H1 (cell line): ENCODE measurements around the gene THPO. TPM values are rescaled to one million over a fixed set of nuclear protein-coding genes. Genes with fewer than 3 reads are reported as not detected.

Experiments
- CTCF ChIA-PET: fragments of 300-600 bp; sonication (Branson Sonifier 250); formaldehyde crosslinking; loops from one replicate; lab custom pipeline; 2021; ENCODE audit not compliant: partially characterized antibody; lab: Charles Lee
- POLR2A ChIA-PET: fragments of 300-600 bp; sonication (Branson Sonifier 250); formaldehyde crosslinking; loops from one replicate; lab custom pipeline; 2021; ENCODE audit warnings: inconsistent platforms; ENCODE audit not compliant: partially characterized antibody; lab: Charles Lee
- DNase-seq, 2 experiments: peaks; one replicate each; pipeline versions ENCODE4 v3.0.0 to v3.0.0-alpha.2; 2010 to 2022; ENCODE audit warnings: low spot score in 2 of 2, low read depth in 1 of 2, mixed read lengths in 1 of 2
- FAIRE-seq: peaks from 2 replicates; lab custom pipeline; 2011; peaks lifted over from hg19 to GRCh38; lab: Jason Lieb, UNC
- H2AFZ ChIP-seq: 2 replicates; pipeline ENCODE4 v1.8.1; 2012; ENCODE audit warnings: low read length, inconsistent platforms
- H2AK5ac ChIP-seq: 2 replicates; pipeline ENCODE4 v1.6.1; 2013; ENCODE audit warnings: low read depth, low read length
- H2BK120ac ChIP-seq: replicated peaks from 2 replicates; pipeline ENCODE3; 2013; ENCODE audit warnings: low read depth, low read length, inconsistent platforms
- H2BK12ac ChIP-seq: 2 replicates; pipeline ENCODE4 v1.6.1; 2013; ENCODE audit warnings: low read depth, low read length
- H2BK15ac ChIP-seq: 2 replicates; pipeline ENCODE4 v1.6.1; 2013; ENCODE audit warnings: low read length
- H2BK20ac ChIP-seq: 2 replicates; pipeline ENCODE4 v1.6.1; 2013; ENCODE audit warnings: low read length
- H2BK5ac ChIP-seq: 2 replicates; pipeline ENCODE4 v1.6.1; 2013; ENCODE audit warnings: low read depth, low read length
- H3K14ac ChIP-seq: 2 replicates; pipeline ENCODE4 v1.6.1; 2013; ENCODE audit warnings: inconsistent platforms; ENCODE audit not compliant: insufficient read length
- H3K18ac ChIP-seq: 2 replicates; pipeline ENCODE4 v1.6.1; 2013; ENCODE audit warnings: low read length; ENCODE audit errors: extremely low read depth
- H3K23ac ChIP-seq: 2 replicates; pipeline ENCODE4 v1.6.1; 2013; ENCODE audit warnings: inconsistent platforms; ENCODE audit not compliant: insufficient read length
- H3K23me2 ChIP-seq: 2 replicates; pipeline ENCODE4 v1.6.1; 2013; ENCODE audit warnings: low read depth, low read length
- H3K27ac ChIP-seq: 2 replicates; pipeline ENCODE4 v1.6.1; 2011; ENCODE audit warnings: low read depth, low read length, inconsistent platforms
- H3K27me3 ChIP-seq, 4 experiments: replicated peaks in 1 of 4; 1 replicate in 1 of 4; 2 replicates in 3 of 4; pipeline versions ENCODE4 v1.6.1 to v1.8.1; 2011 to 2013; ENCODE audit warnings: low read length in 3 of 4, mild to moderate bottlenecking in 3 of 4, inconsistent platforms in 2 of 4, mixed read lengths in 2 of 4, moderate library complexity in 1 of 4; ENCODE audit not compliant: control insufficient read depth in 3 of 4, insufficient read depth in 3 of 4; ENCODE audit errors: extremely low read depth in 1 of 4
- H3K36me3 ChIP-seq, 4 experiments: 2 replicates each; pipeline versions ENCODE4 v1.6.1 to v1.8.1; 2011 to 2013; ENCODE audit warnings: mild to moderate bottlenecking in 4 of 4, low read length in 3 of 4, moderate library complexity in 2 of 4, control low read depth in 1 of 4, inconsistent platforms in 1 of 4; ENCODE audit not compliant: insufficient read depth in 4 of 4, control insufficient read depth in 2 of 4
- H3K4ac ChIP-seq: replicated peaks from 2 replicates; pipeline ENCODE3; 2013; ENCODE audit warnings: low read length, low read depth, mixed read lengths, inconsistent platforms; ENCODE audit not compliant: insufficient read length
- H3K4me1 ChIP-seq, 4 experiments: replicated peaks in 1 of 4; 1 replicate in 1 of 4; 2 replicates in 3 of 4; pipeline versions ENCODE4 v1.6.1 to v1.8.1; 2011 to 2013; ENCODE audit warnings: low read length in 3 of 4, inconsistent platforms in 2 of 4, mixed read lengths in 1 of 4; ENCODE audit not compliant: insufficient read depth in 4 of 4, control insufficient read depth in 3 of 4
- H3K4me2 ChIP-seq, 2 experiments: 2 replicates each; pipeline versions ENCODE4 v1.6.1 to v1.8.1; 2011 to 2013; ENCODE audit warnings: low read depth in 2 of 2, low read length in 2 of 2, control low read depth in 1 of 2, inconsistent platforms in 1 of 2, mild to moderate bottlenecking in 1 of 2; ENCODE audit not compliant: insufficient read depth in 1 of 2
- H3K4me3 ChIP-seq, 4 experiments: fragments of 200-600, 300-600 bp in 1 of 4; sonication (generic), shearing (Covaris generic), sonication (Bioruptor Twin) in 1 of 4; 2 replicates each; pipeline versions ENCODE4 v1.5.1 to v1.8.1; 2011 to 2016; ENCODE audit warnings: low read length in 4 of 4, low read depth in 3 of 4, control low read depth in 2 of 4, inconsistent platforms in 2 of 4, mild to moderate bottlenecking in 2 of 4, mixed read lengths in 1 of 4, moderate library complexity in 1 of 4; ENCODE audit not compliant: insufficient read depth in 2 of 4; ENCODE audit errors: extremely low read depth in 1 of 4
- H3K56ac ChIP-seq: replicated peaks from 2 replicates; pipeline ENCODE3; 2013; ENCODE audit warnings: low read depth, mild to moderate bottlenecking, mixed read lengths, low read length, inconsistent platforms; ENCODE audit not compliant: insufficient read length
- H3K79me1 ChIP-seq: 2 replicates; pipeline ENCODE4 v1.6.1; 2013; ENCODE audit warnings: low read depth, low read length, control low read depth
- H3K79me2 ChIP-seq, 2 experiments: 2 replicates each; pipeline versions ENCODE4 v1.6.1 to v1.8.1; 2012 to 2013; ENCODE audit warnings: low read length in 2 of 2, mild to moderate bottlenecking in 2 of 2, inconsistent platforms in 1 of 2; ENCODE audit not compliant: insufficient read depth in 2 of 2, control insufficient read depth in 1 of 2
- H3K9ac ChIP-seq, 4 experiments: replicated peaks in 1 of 4; 1 replicate in 1 of 4; 2 replicates in 3 of 4; pipeline versions ENCODE4 v1.6.1 to v1.8.1; 2011 to 2013; ENCODE audit warnings: low read depth in 3 of 4, low read length in 3 of 4, control low read depth in 2 of 4, mild to moderate bottlenecking in 2 of 4, moderate library complexity in 2 of 4, inconsistent platforms in 1 of 4; ENCODE audit errors: extremely low read depth in 1 of 4
- H3K9me3 ChIP-seq, 2 experiments: 2 replicates each; pipeline versions ENCODE4 v1.6.1 to v1.8.1; 2012 to 2013; ENCODE audit warnings: mild to moderate bottlenecking in 2 of 2, moderate library complexity in 2 of 2, control low read depth in 1 of 2, inconsistent platforms in 1 of 2, low read depth in 1 of 2, low read length in 1 of 2, mixed read lengths in 1 of 2; ENCODE audit not compliant: insufficient read depth in 2 of 2
- H4K20me1 ChIP-seq, 2 experiments: replicated peaks in 1 of 2; 2 replicates each; pipeline versions ENCODE3 to v1.8.1; 2011 to 2013; ENCODE audit warnings: inconsistent platforms in 2 of 2, low read length in 2 of 2, mild to moderate bottlenecking in 1 of 2; ENCODE audit not compliant: insufficient read depth in 2 of 2, control insufficient read depth in 1 of 2
- H4K5ac ChIP-seq: 2 replicates; pipeline ENCODE4 v1.6.1; 2013; ENCODE audit warnings: low read length, low read depth, mixed read lengths, inconsistent platforms; ENCODE audit not compliant: insufficient read length
- H4K8ac ChIP-seq: 2 replicates; pipeline ENCODE4 v1.8.0; 2013; ENCODE audit warnings: mild to moderate bottlenecking, moderate library complexity, low read length, inconsistent platforms; ENCODE audit not compliant: insufficient read depth; ENCODE audit errors: extremely low read depth
- H4K91ac ChIP-seq: replicated peaks from 2 replicates; pipeline ENCODE3; 2013; ENCODE audit warnings: low read length, mixed read lengths, inconsistent platforms; ENCODE audit not compliant: insufficient read length
- EP300 ChIP-seq, 2 experiments: IDR thresholded peaks; 1 replicate in 1 of 2; 2 replicates in 1 of 2; pipeline ENCODE4 v1.6.1; 2011 to 2012; ENCODE audit warnings: low read depth in 2 of 2, low read length in 2 of 2, mild to moderate bottlenecking in 2 of 2, borderline replicate concordance in 1 of 2, inconsistent platforms in 1 of 2, moderate library complexity in 1 of 2
- HDAC6 ChIP-seq: IDR thresholded peaks from one replicate; pipeline ENCODE4 v1.7.1; 2012; ENCODE audit warnings: low read depth, mild to moderate bottlenecking, inconsistent platforms, low read length, moderate library complexity
- KDM1A ChIP-seq: fragments of 200-600, 300-600 bp; sonication (generic); IDR thresholded peaks from 2 replicates; pipeline ENCODE4 v1.7.1; 2016; ENCODE audit warnings: mild to moderate bottlenecking, low read length, borderline replicate concordance
- MAFK ChIP-seq: IDR thresholded peaks from 2 replicates; pipeline ENCODE4 v1.6.1; 2012; ENCODE audit warnings: low read depth, mild to moderate bottlenecking, improper control_type of control experiment, low read length
- NRF1 ChIP-seq: IDR thresholded peaks from 2 replicates; pipeline ENCODE4 v1.6.1; 2011; ENCODE audit warnings: mild to moderate bottlenecking, low read depth, low read length, improper control_type of control experiment
- PHF8 ChIP-seq: fragments of 200-600 bp; sonication (generic); conservative IDR thresholded peaks from 2 replicates; pipeline ENCODE4 v1.7.1; 2012; ENCODE audit warnings: low read depth, mild to moderate bottlenecking, inconsistent platforms, low read length, moderate library complexity
- SAP30 ChIP-seq: fragments of 300-600 bp; sonication (generic); IDR thresholded peaks from 2 replicates; pipeline ENCODE4 v1.7.1; 2012; ENCODE audit warnings: low read length, moderate library complexity, mild to moderate bottlenecking, inconsistent platforms; ENCODE audit not compliant: insufficient read depth, insufficient replicate concordance
- SRF ChIP-seq: IDR thresholded peaks from 2 replicates; pipeline ENCODE4 v1.6.1; 2011; ENCODE audit warnings: mild to moderate bottlenecking, low read depth, low read length, moderate library complexity
- TEAD4 ChIP-seq: IDR thresholded peaks from 2 replicates; pipeline ENCODE4 v1.6.1; 2012; ENCODE audit warnings: low read depth, low read length, inconsistent platforms, mixed read lengths
- WGBS, 2 experiments: shearing (Covaris generic) in 1 of 2; methylation state at CpG; one replicate each; pipeline versions ENCODE4 v1.1.6 to v1.1.7; 2013 to 2015; ENCODE audit warnings: low lambda C conversion rate in 2 of 2, mixed read lengths in 2 of 2, inconsistent platforms in 1 of 2, low coverage in 1 of 2, missing lambda C conversion rate in 1 of 2; ENCODE audit not compliant: insufficient replicate concordance in 2 of 2, insufficient coverage in 1 of 2, insufficient read length in 1 of 2; ENCODE audit errors: extremely low coverage in 1 of 2, missing lambda C conversion rate in 1 of 2; 5-methylcytosine and 5-hydroxymethylcytosine counted together
- polyA plus RNA-seq, 7 experiments: library from polyadenylated mRNA; depleted of rRNA in 3 of 7; stranded (reverse) in 5 of 7; unstranded in 2 of 7; fragments of >200 nt in 5 of 7; fragments of 200-250 nt in 2 of 7; gene quantifications; 1 replicate in 5 of 7; 2 replicates in 1 of 7; 4 replicates in 1 of 7; pipeline versions ENCODE4 v1.2.1 to v1.2.3, GENCODE V29; 2011 to 2013; ENCODE audit warnings: missing spikeins in 2 of 7, mixed read lengths in 2 of 7
- total RNA-seq: library from RNA; stranded (reverse); fragmentation: NEBNext Ultra II Directional; extraction: Animal tissue kit (Norgen Biotek cat#: 25700); gene quantifications from 2 replicates; pipeline ENCODE4 v1.2.1, GENCODE V29; 2021

The THPO gene
- total and polyA plus RNA-seq, 2 of the 8 experiments (the other 6 are each of a cell fraction or from before 2014, with no cell fraction given): 0.82 to 1.2 TPM

- TF ChIP-seq TEAD4 (no peak), KDM1A (no peak), NRF1 (no peak), MAFK (no peak), SRF (no peak), PHF8 (no peak), SAP30 (no peak), HDAC6 (no peak), EP300 (IDR thresholded peaks at IDR 0.05; ENCODE audit: borderline replicate concordance in 1 of 2, low read depth in 2 of 2, low read length in 2 of 2) (no peak)
- TF ChIP-seq, all 59 proteins: peak for 0
- Histone ChIP-seq H2AFZ (no peak overlapping the region), H3K23ac (no peak overlapping the region), H3K79me1 (no peaks in the 10 kb centered on the region), H2BK20ac (no peak overlapping the region), H3K27me3 (no peaks in the 10 kb centered on the region), H3K9me3 (no peaks in the 10 kb centered on the region), H2AK5ac (no peak overlapping the region), H3K14ac (no peak overlapping the region), H3K79me2 (no peaks in the 10 kb centered on the region), H4K20me1 (peaks cover 0 to 7% of the 10 kb centered on the region in 2 experiments), H4K5ac (no peak overlapping the region), H3K4me2 (no peak overlapping the region), H2BK15ac (no peak overlapping the region), H3K27ac (no peak overlapping the region), H3K4me3 (no peak overlapping the region), H3K56ac (no peak overlapping the region), H3K36me3 (peaks cover 7 to 39% (median 22%) of the 10 kb centered on the region in 4 experiments; a peak in 7 of 8 replicates), H3K18ac (no peak overlapping the region), H3K23me2 (no peaks in the 10 kb centered on the region), H4K8ac (no peak overlapping the region), H3K4ac (no peak overlapping the region), H3K9ac (no peak overlapping the region), H2BK12ac (no peak overlapping the region), H3K4me1 (peaks cover 0 to 6% (median 3%) of the 10 kb centered on the region in 4 experiments; a peak in 2 of 7 replicates), H2BK120ac (no peak overlapping the region), H4K91ac (no peak overlapping the region), H2BK5ac (no peak overlapping the region)
- FAIRE-seq (no peak), DNase-seq (no peak)
- ChIA-PET POLR2A (interaction anchor here (1.0 to 3.6 kb wide), 9 partner anchors 7 to 37 kb away, joined by 3 to 23 read pairs (median 7); partner anchors contain the start of genes CLCN2, FAM131A and POLR2H), CTCF (interaction anchor here (0.6 to 6.8 kb wide), 22 partner anchors 7 to 326 kb away, joined by 3 to 49 read pairs (median 4); partner anchors contain the start of genes CLCN2, FAM131A and POLR2H)
- 90% methylated on average over 10 of the region's 11 CpGs; no CpG with 5 or more reads in 1 of the 2 experiments for WGBS, 2 experiments
Measured at GRCh38 chr3:184352897-184353545, 25.0 kb downstream of the THPO start.
